Karpas-422 (cell line): ENCODE results near the gene NUDCD2. TPM values are rescaled to one million over a fixed set of nuclear protein-coding genes. Genes with fewer than 3 reads are reported as not detected.

ENCODE experiments used
- DNase-seq: peaks from one replicate; pipeline ENCODE4 v3.0.0-alpha.2; 2015
- H2AFZ ChIP-seq: fragments of 200-600 bp; sonication (generic); 2 replicates; pipeline ENCODE4 v1.6.1; 2014; ENCODE audit warnings: antibody characterized with exemption, low read length, mixed read lengths
- H3K27ac ChIP-seq: fragments of 200-600 bp; sonication (generic); 2 replicates; pipeline ENCODE4 v1.5.1; 2014; ENCODE audit warnings: mild to moderate bottlenecking, low read length, moderate library complexity
- H3K27me3 ChIP-seq: fragments of 200-600 bp; sonication (generic); 2 replicates; pipeline ENCODE4 v1.6.1; 2014; ENCODE audit warnings: low read length, mixed read lengths
- H3K36me3 ChIP-seq: fragments of 200-600 bp; sonication (generic); 2 replicates; pipeline ENCODE4 v1.6.1; 2014; ENCODE audit warnings: low read length, mixed read lengths; ENCODE audit not compliant: insufficient read depth
- H3K4me1 ChIP-seq: fragments of 200-600 bp; sonication (generic); 2 replicates; pipeline ENCODE4 v1.6.1; 2014; ENCODE audit warnings: mild to moderate bottlenecking, low read length, mixed read lengths
- H3K4me2 ChIP-seq: fragments of 200-600 bp; sonication (generic); 2 replicates; pipeline ENCODE4 v1.6.1; 2014; ENCODE audit warnings: low read length, low read depth, mild to moderate bottlenecking; ENCODE audit not compliant: poor library complexity, severe bottlenecking
- H3K4me3 ChIP-seq: fragments of 200-600 bp; sonication (generic); 2 replicates; pipeline ENCODE4 v1.5.1; 2014; ENCODE audit warnings: mild to moderate bottlenecking, antibody characterized with exemption, low read length, mixed read lengths
- H3K79me2 ChIP-seq: fragments of 200-600 bp; sonication (generic); 2 replicates; pipeline ENCODE4 v1.6.1; 2014; ENCODE audit warnings: mild to moderate bottlenecking, low read length, mixed read lengths
- H3K9ac ChIP-seq: fragments of 200-600 bp; sonication (generic); 2 replicates; pipeline ENCODE4 v1.6.0; 2014; ENCODE audit warnings: low read length
- H3K9me2 ChIP-seq: fragments of 200-600 bp; sonication (generic), shearing (Covaris generic); replicated peaks from 2 replicates; pipeline ENCODE4 v1.6.0; 2014; ENCODE audit warnings: mild to moderate bottlenecking, low read length, moderate library complexity; ENCODE audit not compliant: insufficient read depth
- H3K9me3 ChIP-seq: fragments of 300-700, 200-600 bp; sonication (generic); 2 replicates; pipeline ENCODE4 v1.6.1; 2014; ENCODE audit warnings: low read length, mixed read lengths
- H4K20me1 ChIP-seq: fragments of 200-600 bp; sonication (generic); 2 replicates; pipeline ENCODE4 v1.6.1; 2014; ENCODE audit warnings: mild to moderate bottlenecking, antibody characterized with exemption, low read length, low read depth; ENCODE audit not compliant: insufficient read depth
- total RNA-seq: library from RNA; depleted of rRNA; stranded (reverse); fragments of >200 nt; shearing (Covaris generic); gene quantifications from 2 replicates; pipeline ENCODE4 v1.2.3, GENCODE V29; 2014; ENCODE audit warnings: low replicate concordance

NUDCD2 gene
- total RNA-seq, 1 experiment from 2014 or later, result 15.5 TPM

DNA sequence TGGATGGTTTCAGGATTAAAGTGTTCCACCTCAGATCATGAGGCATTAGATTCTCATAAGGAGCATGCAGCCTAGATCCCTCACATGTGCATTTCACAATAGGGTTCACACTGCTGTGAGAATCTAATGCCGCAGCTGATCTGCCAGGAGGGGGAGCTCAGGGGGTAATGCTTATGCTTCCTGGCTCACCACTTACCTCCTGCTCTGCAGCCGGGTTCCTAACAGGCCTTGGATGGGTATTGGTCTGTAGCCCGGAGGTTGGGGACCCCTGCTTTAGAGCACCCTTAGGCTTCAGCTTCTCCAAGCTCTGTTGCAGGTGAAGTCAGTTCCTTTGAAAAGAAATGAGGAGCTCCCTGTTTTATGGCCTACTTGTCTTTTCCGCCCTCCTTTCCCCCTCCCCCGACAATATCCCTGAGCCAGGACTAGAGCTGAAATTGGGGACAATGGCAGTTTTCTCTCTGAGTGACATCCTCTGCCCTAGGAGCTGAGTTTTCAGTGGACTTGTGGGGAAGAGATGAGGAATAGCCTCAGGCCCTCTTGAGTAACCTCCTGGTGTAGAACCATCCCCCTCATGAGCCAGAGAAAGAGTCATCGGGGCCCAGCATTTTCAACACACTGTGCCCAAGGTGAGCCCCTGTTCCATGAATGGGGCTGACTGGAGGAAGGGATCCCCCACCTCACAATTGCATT is 29.3 kb upstream of the NUDCD2 start:
- Histone ChIP-seq H3K4me1 (no peaks in the 10 kb centered on the region), H3K27ac (no peak overlapping the region), H3K4me2 (no peak overlapping the region), H4K20me1 (no peaks in the 10 kb centered on the region), H3K36me3 (peaks cover 73% of the 10 kb centered on the region), H3K9ac (no peak overlapping the region), H2AFZ (no peak overlapping the region), H3K9me2 (no peaks in the 10 kb centered on the region), H3K27me3 (no peaks in the 10 kb centered on the region), H3K4me3 (no peak overlapping the region), H3K79me2 (peaks cover 25% of the 10 kb centered on the region), H3K9me3 (no peaks in the 10 kb centered on the region)
- DNase-seq, result peak; percentile 60

DNA sequence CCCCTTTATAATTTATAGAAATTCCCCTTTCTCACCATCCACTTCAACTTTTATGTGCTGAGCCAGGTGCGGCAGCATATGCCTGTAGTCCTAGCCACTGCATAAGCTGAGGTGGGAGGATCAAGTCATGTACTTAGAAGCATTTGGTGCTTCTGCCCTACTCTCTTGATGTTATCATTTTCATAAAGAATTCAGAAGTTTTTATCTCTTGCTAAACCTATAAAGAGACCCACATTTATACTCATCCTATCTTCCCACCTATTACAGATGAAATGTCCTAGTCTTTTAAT is 19.0 kb upstream of the NUDCD2 start:
- H3K9me3 ChIP-seq, result no peaks in the 10 kb centered on the region
- H3K27me3 ChIP-seq, result no peaks in the 10 kb centered on the region
- no peaks in the 10 kb centered on the region for H3K4me1 ChIP-seq
- peaks cover 26% of the 10 kb centered on the region; the same call in 1 of the 2 replicates for H3K79me2 ChIP-seq
- DNase-seq, result no peak
- peaks cover 90% of the 10 kb centered on the region for H3K36me3 ChIP-seq
- no peak overlapping the region for H3K9ac ChIP-seq
- no peak overlapping the region for H3K4me2 ChIP-seq
- H3K9me2 ChIP-seq, result no peaks in the 10 kb centered on the region
- no peak overlapping the region for H3K27ac ChIP-seq
- no peak overlapping the region for H3K4me3 ChIP-seq
- no peak overlapping the region for H2AFZ ChIP-seq
- no peaks in the 10 kb centered on the region for H4K20me1 ChIP-seq

DNA sequence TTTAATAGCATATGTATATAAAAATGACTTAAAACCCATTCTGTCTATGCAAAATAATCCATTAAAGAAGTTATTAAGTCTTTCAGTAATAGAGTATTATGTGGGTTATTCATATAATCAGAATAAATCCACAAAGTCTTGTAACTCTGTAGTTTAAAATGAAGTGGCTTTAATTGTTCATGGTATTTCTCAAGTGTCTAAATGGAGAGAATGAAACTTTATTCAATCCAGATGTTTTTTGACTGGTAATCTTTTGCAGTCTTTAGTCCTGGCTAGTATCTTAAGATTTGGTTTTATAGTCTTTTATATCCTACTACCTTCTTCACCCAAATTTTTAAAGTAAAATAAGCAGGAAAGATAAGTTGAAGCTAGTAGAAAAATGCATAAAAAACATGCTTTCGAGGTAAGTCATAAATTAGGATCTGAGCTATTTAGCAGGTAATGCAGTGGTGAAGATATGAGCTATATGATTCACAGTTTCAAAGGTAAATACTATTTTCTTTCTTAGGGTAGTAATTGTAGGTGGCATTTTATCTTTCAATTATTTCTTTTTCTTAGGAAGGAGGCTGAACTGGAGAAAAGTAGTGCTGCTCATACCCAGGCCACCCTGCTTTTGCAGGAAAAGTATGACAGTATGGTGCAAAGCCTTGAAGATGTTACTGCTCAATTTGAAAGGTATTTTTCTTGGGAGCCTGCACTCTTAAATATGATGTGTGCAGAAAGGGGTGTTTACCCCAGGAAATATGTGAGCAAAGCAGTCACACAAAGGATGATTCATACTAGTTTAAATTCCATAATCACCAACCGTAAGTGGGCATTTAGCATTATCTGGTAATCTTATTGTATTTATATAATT is 18.5 kb upstream of the NUDCD2 start:
- Histone ChIP-seq H3K27ac (no peak overlapping the region), H2AFZ (no peak overlapping the region), H4K20me1 (no peaks in the 10 kb centered on the region), H3K4me3 (no peak overlapping the region), H3K36me3 (peaks cover 89% of the 10 kb centered on the region), H3K27me3 (no peaks in the 10 kb centered on the region), H3K9me2 (no peaks in the 10 kb centered on the region), H3K9ac (no peak overlapping the region), H3K79me2 (peaks cover 21% of the 10 kb centered on the region; the same call in 1 of the 2 replicates), H3K4me2 (no peak overlapping the region), H3K4me1 (no peaks in the 10 kb centered on the region), H3K9me3 (no peaks in the 10 kb centered on the region)
- no peak for DNase-seq

DNA sequence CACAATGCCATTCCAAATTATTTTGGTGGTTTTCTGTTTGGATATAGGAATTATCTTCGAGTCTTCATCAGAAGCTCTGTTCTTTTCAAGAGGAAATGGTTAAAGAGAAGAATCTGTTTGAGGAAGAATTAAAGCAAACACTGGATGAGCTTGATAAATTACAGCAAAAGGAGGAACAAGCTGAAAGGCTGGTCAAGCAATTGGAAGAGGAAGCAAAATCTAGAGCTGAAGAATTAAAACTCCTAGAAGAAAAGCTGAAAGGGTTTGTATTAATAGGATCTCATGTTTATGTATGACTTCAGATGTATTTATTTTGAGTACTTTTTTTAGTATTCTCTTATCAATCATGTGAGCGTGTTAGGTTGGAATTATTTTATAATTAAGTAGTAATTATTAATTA is 15.5 kb upstream of the NUDCD2 start:
- Histone ChIP-seq H3K4me3 (no peak overlapping the region), H3K9me3 (no peaks in the 10 kb centered on the region), H3K36me3 (peaks cover 92% of the 10 kb centered on the region), H3K79me2 (peaks cover 23% of the 10 kb centered on the region; the same call in 1 of the 2 replicates), H2AFZ (no peak overlapping the region), H3K4me1 (no peaks in the 10 kb centered on the region), H3K27ac (no peak overlapping the region), H3K9me2 (no peaks in the 10 kb centered on the region), H3K9ac (no peak overlapping the region), H3K4me2 (no peak overlapping the region), H3K27me3 (no peaks in the 10 kb centered on the region), H4K20me1 (no peaks in the 10 kb centered on the region)
- DNase-seq, result no peak

DNA sequence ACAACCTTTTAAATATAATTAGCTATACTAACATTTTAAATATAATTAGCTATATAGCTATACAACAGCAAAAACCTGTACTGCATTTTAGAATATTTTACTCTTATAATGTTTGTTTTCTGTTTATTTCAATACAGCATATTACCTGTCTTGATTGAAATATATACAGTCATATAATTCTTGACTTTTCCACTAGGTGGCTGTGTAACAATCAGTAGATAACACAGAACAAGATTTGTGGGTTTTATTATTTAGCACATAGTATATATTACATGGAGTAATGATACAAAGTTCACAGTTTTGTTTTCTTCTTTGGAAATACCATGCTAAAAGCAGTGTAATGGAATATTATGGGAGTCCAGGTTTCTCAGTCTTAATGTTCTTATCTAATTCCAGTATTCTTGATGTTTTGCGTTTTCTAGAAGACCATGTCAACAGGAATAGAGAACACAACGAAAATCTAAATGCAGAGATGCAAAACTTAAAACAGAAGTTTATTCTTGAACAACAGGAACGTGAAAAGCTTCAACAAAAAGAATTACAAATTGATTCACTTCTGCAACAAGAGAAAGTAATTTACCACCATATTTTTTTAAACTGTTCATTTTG is 13.8 kb upstream of the NUDCD2 start:
- H3K9ac ChIP-seq, result no peak overlapping the region
- peak; percentile 52 for DNase-seq
- H3K36me3 ChIP-seq, result peaks cover 87% of the 10 kb centered on the region; the same call in 1 of the 2 replicates
- no peaks in the 10 kb centered on the region for H3K4me1 ChIP-seq
- H3K79me2 ChIP-seq, result peaks cover 17% of the 10 kb centered on the region; the same call in 1 of the 2 replicates
- H3K27me3 ChIP-seq, result no peaks in the 10 kb centered on the region
- H3K27ac ChIP-seq, result no peak overlapping the region
- H3K4me3 ChIP-seq, result no peak overlapping the region
- H3K9me2 ChIP-seq, result no peaks in the 10 kb centered on the region
- H2AFZ ChIP-seq, result no peak overlapping the region
- H4K20me1 ChIP-seq, result no peaks in the 10 kb centered on the region
- H3K4me2 ChIP-seq, result no peak overlapping the region
- H3K9me3 ChIP-seq, result no peaks in the 10 kb centered on the region

DNA sequence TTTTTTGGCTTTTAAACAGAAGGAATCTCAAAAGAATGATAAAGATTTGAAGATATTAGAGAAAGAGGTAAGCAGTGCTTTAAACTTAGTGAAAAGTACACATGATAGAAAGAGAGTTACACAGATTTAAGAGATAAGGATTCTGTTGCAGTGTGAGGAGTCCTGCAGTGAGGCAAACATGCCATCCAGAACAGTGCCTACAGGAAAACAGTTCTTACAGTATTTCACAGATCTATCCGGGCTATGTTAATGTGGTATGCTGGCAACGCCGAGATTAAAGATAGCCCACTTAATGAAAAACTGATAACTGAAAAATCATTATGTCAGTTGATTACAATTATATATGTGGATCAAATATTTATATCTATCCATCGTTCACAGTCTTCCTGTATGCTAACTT is 7.8 kb upstream of the NUDCD2 start:
- no peak overlapping the region for H2AFZ ChIP-seq
- H3K9ac ChIP-seq, result no peak overlapping the region
- no peaks in the 10 kb centered on the region for H3K9me3 ChIP-seq
- peaks cover 8% of the 10 kb centered on the region for H3K4me1 ChIP-seq
- no peaks in the 10 kb centered on the region for H4K20me1 ChIP-seq
- H3K27me3 ChIP-seq, result no peaks in the 10 kb centered on the region
- no peak overlapping the region for H3K27ac ChIP-seq
- H3K79me2 ChIP-seq, result peaks cover 61% of the 10 kb centered on the region
- DNase-seq, result no peak
- peaks cover 70% of the 10 kb centered on the region; the same call in 1 of the 2 replicates for H3K36me3 ChIP-seq
- H3K4me3 ChIP-seq, result no peak overlapping the region
- no peaks in the 10 kb centered on the region for H3K9me2 ChIP-seq
- H3K4me2 ChIP-seq, result no peak overlapping the region

DNA sequence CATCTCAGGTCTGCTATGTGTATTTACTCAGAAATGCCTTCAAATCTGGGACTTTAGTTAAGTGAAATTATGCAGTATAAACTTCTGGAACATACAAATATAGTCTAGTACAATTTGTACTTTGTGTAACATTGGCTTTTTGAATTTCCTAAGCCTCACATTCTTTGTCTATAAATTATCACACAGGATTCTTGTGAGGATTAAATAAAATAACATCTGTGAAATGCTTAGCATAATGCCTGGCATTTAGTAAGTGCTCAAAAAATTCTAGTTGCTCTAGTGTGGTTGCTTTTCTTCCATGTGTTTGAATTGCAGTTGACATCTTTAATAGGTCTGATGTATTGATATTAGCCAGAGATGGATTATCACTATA is 3.1 kb upstream of the NUDCD2 start:
- Histone ChIP-seq H4K20me1 (no peaks in the 10 kb centered on the region), H2AFZ (no peak overlapping the region), H3K79me2 (peaks cover 84% of the 10 kb centered on the region), H3K9ac (no peak overlapping the region), H3K4me3 (no peak overlapping the region), H3K27me3 (no peaks in the 10 kb centered on the region), H3K4me2 (peak overlapping the region; percentile 69), H3K27ac (peak overlapping the region; percentile 10; the same call in 1 of the 2 replicates), H3K4me1 (peaks cover 27% of the 10 kb centered on the region), H3K9me3 (no peaks in the 10 kb centered on the region), H3K9me2 (no peaks in the 10 kb centered on the region), H3K36me3 (peaks cover 35% of the 10 kb centered on the region; the same call in 1 of the 2 replicates)
- no peak for DNase-seq

DNA sequence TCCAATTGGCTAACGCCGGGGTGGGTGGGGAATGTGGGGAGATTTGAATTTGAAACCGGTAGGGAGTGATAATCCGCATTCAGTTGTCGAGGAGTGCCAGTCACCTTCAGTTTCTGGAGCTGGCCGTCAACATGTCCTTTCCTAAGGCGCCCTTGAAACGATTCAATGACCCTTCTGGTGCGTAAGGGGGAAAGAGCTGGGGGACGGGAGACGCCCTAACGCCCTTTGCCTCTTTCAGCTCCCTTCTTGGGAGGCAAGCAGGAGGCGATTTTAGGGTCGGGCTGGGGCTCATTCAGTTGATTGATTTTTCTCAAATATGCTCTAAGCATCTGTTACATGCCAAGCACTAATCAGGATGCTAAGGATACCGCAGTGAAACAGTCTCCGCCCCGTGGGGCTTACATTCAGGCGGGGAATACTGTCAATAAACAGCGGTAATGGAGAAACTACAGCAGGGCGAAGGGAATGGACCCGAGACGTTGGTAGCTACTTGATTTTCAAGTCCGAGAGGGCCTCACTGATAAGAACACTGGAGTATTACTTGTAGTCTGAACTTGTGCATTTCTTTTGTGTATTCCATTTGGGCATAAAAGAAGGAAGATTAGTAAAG is 765 bp upstream of the NUDCD2 start, which contains the start of gene HMMR:
HMMR (plus strand) TSS at position 71 of the 610 bp plus-strand sequence; CDS start at position 132, 61 bp downstream.
- H3K27me3 ChIP-seq, result no peaks in the 10 kb centered on the region
- DNase-seq, result peak; percentile 67
- H4K20me1 ChIP-seq, result no peaks in the 10 kb centered on the region
- H3K4me3 ChIP-seq, result peak within 1 kb of the TSS; percentile 89
- H3K79me2 ChIP-seq, result peaks cover 90% of the 10 kb centered on the region
- H3K9ac ChIP-seq, result peak within 1 kb of the TSS; percentile 91
- peak within 1 kb of the TSS; percentile 96 for H3K4me2 ChIP-seq
- H3K9me3 ChIP-seq, result no peaks in the 10 kb centered on the region
- peaks cover 39% of the 10 kb centered on the region for H3K4me1 ChIP-seq
- peaks cover 36% of the 10 kb centered on the region for H3K36me3 ChIP-seq
- peak within 1 kb of the TSS; percentile 91 for H3K27ac ChIP-seq
- no peaks in the 10 kb centered on the region for H3K9me2 ChIP-seq
- peak within 1 kb of the TSS; percentile 84; the same call in 1 of the 2 replicates for H2AFZ ChIP-seq
